Prostate gland (tissue), 2 donors: ENCODE data around the gene IFT27.

Experiments
- CTCF ChIP-seq, 4 experiments: fragments of 200-600 bp in 2 of 4; fragments of 450-650 bp in 2 of 4; sonication (generic) in 2 of 4; IDR thresholded peaks; 1 replicate in 3 of 4; 2 replicates in 1 of 4; pipeline ENCODE4 v1.5.1; 2016 to 2019; ENCODE audit warnings: antibody characterized with exemption in 4 of 4, mild to moderate bottlenecking in 2 of 4, moderate library complexity in 2 of 4
- POLR2A ChIP-seq: fragments of 450-650 bp; IDR thresholded peaks from one replicate; pipeline ENCODE4 v1.6.1; 2016; ENCODE audit warnings: antibody characterized with exemption, mild to moderate bottlenecking

GRCh38 chr22:36768616-36769015, 7.3 kb downstream of the IFT27 start:
- TF ChIP-seq CTCF (IDR thresholded peaks at IDR 0.05), result no peak
- TF ChIP-seq POLR2A, result no peak
